ENCODE measurements around the gene TBL1X.
"Not testable (repeated sequence)": the region's sequence is repeated elsewhere in the genome, so short reads cannot be mapped to it uniquely, and the experiment has no call there.

Gene TBL1X

DNA sequence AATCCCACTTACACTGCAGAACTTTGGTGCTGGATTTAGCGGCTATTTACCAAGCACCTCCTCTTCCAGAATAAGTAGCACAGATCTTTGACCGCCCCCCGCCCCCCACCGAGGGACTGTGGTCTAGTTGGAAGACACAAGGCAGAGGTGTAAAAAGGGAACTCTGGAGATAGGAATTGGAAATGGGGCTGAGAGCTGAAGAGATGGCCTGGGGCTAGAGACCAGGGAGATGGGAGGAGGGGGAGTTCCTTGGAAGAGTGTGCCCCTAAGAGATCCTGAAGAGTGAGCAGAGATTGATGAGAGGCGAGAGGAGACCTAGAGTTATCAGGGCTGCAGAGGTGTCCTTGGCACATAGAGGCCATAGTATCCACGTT lies 55.3 kb downstream of the TBL1X start:
- no peaks in the 10 kb centered on the region for H3K36me3 ChIP-seq (replicated peaks)
- no peak overlapping the region for H3K4me3 ChIP-seq
- H3K9me3 ChIP-seq, result no peaks in the 10 kb centered on the region
- DNase-seq (ENCODE audit: low spot score in 2 of 2), result no peak
- no peaks in the 10 kb centered on the region for H3K27me3 ChIP-seq (ENCODE audit: low read depth)
- peaks cover 4% of the 10 kb centered on the region for H3K4me1 ChIP-seq
- in situ Hi-C loops (cut with MboI; ENCODE audit: low sequenced_read_pairs), result no loop called here

DNA sequence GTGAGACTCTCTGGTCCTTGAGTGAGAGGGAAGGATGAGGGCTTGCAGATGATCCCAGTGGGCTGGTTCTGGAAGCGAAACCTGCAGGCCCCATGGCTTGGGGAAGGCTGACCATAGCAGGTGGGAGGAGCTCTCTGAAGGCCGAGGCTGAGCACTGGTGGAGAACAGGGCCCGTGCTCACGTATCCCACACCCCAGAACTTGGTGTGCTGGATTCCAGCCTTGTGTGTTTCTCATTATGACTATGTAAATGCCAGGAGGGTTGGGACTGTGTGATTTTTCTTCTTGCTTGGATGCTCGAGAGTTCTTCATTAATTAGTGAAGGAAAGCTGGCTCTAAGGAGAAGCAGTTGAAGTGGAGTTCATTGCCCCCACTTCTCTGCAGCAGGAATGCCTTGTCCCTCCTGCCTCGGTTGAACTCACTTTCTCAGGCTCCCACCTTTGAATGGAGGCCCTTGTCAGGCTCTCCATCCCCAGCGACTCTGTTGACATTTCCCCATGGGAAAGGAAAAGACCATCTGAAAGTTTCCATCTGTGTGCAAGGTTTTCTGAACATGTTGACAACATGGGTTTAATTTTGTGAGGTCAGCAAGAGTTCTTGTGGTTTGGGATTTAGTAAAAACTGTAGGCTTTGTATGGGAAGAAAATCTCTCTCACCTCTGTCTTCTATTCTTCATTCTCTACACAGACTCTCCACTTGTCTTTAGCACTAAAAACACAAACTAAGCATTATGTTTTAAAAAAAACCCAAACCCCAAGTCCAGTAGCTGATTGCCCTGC lies 57.7 kb downstream of the TBL1X start:
- Histone ChIP-seq H3K36me3 (replicated peaks) (no peaks in the 10 kb centered on the region), H3K4me1 (peaks cover 23% of the 10 kb centered on the region), H3K9me3 (no peaks in the 10 kb centered on the region), H3K27me3 (ENCODE audit: low read depth) (no peaks in the 10 kb centered on the region), H3K4me3 (no peak overlapping the region)
- in situ Hi-C loops (cut with MboI; ENCODE audit: low sequenced_read_pairs), result no loop called here
- no peak for DNase-seq (ENCODE audit: low spot score in 2 of 2)

DNA sequence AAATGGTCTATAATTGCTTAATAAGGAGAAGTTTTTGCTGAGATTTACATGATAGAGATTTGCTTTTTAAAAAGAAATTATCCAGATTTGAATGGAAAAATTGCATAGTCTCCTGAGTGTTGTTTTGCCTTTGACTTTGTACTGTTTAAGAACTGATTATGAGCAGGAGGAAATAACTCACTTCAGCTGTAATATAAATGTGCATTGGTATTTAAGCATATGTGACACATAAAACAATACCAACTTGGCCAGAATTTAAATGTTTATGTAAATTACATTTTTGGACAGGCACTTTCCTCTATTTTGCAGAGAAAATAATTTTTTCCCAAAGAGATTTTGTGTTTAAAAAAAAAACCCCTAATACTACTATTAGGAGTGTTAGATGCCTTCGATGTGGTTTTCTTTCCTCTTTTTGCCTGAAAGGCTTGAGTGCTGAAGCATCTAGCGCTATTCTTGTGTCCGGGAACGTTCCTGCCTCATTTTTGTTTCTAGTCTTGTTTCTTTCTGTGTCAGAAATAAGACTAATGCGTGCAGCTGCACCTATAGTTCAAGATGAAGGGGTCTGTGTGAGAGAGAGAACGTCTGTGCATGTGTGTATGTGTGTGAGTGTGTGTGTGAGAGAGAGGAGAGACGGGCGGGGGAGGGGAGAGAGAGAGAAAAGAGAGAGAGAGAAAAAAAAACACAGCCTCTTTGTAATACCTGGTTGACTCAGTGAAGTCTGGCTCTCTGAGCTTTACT lies 60.8 kb downstream of the TBL1X start:
- in situ Hi-C loops (cut with MboI; ENCODE audit: low sequenced_read_pairs), result no loop called here
- no peaks in the 10 kb centered on the region for H3K9me3 ChIP-seq
- peak in 1 of 2 experiments; percentile 53 for DNase-seq (ENCODE audit: low spot score in 2 of 2)
- H3K36me3 ChIP-seq (replicated peaks), result no peaks in the 10 kb centered on the region
- H3K4me3 ChIP-seq, result no peak overlapping the region
- H3K4me1 ChIP-seq, result peaks cover 51% of the 10 kb centered on the region
- H3K27me3 ChIP-seq (ENCODE audit: low read depth), result no peaks in the 10 kb centered on the region

DNA sequence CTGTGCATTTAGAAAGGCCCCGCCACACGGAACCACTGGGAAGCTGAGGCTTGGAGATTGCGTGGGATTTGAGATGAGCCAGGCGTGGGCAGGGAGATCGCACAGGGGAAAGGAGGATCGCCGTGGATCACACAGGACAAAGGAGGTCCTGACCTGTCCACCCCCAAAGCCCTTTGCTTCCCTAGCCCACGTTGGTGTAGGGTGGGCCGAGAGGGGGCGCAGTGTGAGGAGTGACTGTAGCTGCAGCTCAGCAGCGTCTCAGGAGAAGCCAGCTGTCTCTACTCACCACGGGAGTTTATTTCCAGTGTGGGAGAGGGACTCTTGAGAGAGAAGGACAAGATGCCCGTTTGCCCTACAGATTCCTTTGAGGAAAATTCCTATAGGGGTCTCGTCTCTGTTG lies 62.1 kb downstream of the TBL1X start:
- no peaks in the 10 kb centered on the region for H3K27me3 ChIP-seq (ENCODE audit: low read depth)
- in situ Hi-C loops (cut with MboI; ENCODE audit: low sequenced_read_pairs), result no loop called here
- no peaks in the 10 kb centered on the region for H3K9me3 ChIP-seq
- peaks cover 55% of the 10 kb centered on the region for H3K4me1 ChIP-seq
- H3K4me3 ChIP-seq, result no peak overlapping the region
- no peak for DNase-seq (ENCODE audit: low spot score in 2 of 2)
- H3K36me3 ChIP-seq (replicated peaks), result no peaks in the 10 kb centered on the region

DNA sequence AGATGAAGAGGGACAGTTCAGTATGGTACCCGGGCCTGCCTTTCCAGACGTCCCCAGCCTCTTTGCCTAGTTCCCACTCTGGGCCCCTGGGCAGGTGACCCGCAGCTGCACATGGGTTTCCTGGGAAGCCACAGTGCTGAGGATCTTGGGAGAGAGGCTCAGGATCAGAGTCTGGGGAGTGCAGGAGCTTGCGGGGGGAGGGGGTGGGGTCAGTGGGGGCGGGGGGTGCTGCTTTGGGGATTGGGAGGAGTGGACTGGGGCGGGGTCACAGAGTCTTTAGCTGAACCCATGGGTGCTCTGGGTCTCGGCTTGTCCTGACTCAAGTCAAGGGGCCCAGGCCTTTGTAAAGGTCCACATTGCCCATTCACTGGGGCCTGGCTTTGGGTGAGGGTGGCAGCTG lies 63.6 kb downstream of the TBL1X start:
- H3K9me3 ChIP-seq, result no peaks in the 10 kb centered on the region
- peak in 1 of 2 experiments; percentile 51 for DNase-seq (ENCODE audit: low spot score in 2 of 2)
- H3K36me3 ChIP-seq (replicated peaks), result no peaks in the 10 kb centered on the region
- in situ Hi-C loops (cut with MboI; ENCODE audit: low sequenced_read_pairs), result no loop called here
- H3K27me3 ChIP-seq (ENCODE audit: low read depth), result no peaks in the 10 kb centered on the region
- H3K4me3 ChIP-seq, result no peak overlapping the region
- peaks cover 58% of the 10 kb centered on the region for H3K4me1 ChIP-seq

DNA sequence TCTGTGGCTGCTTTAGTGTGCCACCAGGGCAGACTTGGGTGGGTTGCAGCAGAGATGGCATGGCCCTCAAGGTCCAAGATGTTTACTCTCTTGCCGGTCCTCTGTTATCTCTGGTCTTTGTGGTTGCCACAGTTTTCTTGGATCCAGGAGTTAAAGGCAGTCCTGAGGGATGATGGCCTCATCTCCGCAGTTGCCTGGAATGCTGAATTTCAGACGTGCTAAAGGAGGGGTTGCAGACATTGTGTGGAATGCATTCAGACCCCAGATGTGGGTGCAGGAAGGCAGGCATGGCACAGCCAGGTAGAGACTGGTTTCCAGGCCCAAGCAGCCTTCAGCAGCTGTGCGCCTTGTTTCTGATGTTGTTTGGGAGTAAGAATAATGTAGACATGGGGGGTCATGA lies 64.4 kb downstream of the TBL1X start:
- no peaks in the 10 kb centered on the region for H3K27me3 ChIP-seq (ENCODE audit: low read depth)
- H3K4me3 ChIP-seq, result no peak overlapping the region
- no peak for DNase-seq (ENCODE audit: low spot score in 2 of 2)
- in situ Hi-C loops (cut with MboI; ENCODE audit: low sequenced_read_pairs), result no loop called here
- H3K9me3 ChIP-seq, result no peaks in the 10 kb centered on the region
- no peaks in the 10 kb centered on the region for H3K36me3 ChIP-seq (replicated peaks)
- peaks cover 63% of the 10 kb centered on the region for H3K4me1 ChIP-seq

DNA sequence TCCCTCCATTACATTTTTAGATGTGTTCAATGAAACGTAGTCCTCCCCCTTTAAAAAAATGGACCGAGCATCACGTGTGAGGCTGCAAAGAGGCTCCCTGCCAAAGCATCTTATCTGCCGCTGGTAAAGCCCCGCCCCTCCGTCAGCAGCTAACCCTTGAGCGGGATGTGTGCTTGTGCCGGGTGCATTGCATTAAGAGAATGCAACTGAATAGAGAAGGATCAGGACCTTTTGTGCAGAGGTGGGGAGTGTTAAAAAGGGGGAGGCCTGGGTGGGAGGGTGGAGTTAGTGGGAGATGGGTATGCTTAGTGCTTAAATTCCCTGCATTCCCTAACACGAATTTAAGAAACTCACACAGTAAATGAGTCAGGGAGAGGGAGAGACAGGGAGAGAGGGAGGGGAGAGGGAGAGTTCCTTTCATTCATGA lies 66.0 kb downstream of the TBL1X start:
- H3K36me3 ChIP-seq (replicated peaks), result no peaks in the 10 kb centered on the region
- H3K4me1 ChIP-seq, result peaks cover 61% of the 10 kb centered on the region
- H3K27me3 ChIP-seq (ENCODE audit: low read depth), result no peaks in the 10 kb centered on the region
- H3K4me3 ChIP-seq, result no peak overlapping the region
- peak; percentile 94 to 95 for DNase-seq (ENCODE audit: low spot score in 2 of 2)
- no peaks in the 10 kb centered on the region for H3K9me3 ChIP-seq
- in situ Hi-C loops (cut with MboI; ENCODE audit: low sequenced_read_pairs), result no loop called here

DNA sequence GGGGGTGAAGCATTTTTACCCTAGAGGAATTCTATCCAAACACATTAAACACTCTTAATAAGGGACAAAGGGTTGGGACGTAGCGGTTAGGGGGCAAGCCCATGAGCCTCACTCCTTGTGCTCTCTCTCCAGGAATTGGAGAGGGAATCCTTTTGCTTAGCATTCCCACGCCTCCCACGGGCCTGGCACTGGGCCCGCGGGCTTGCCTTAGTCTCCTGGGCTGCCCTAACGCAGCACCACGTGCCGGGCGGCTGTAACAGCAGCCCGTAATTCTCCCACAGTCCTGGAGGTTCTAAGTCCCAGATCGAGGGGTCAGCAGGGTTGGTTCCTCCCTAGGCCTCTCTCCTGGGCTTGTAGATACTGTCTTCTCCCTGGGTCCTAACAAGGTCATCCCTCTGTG lies 67.5 kb downstream of the TBL1X start:
- Histone ChIP-seq H3K27me3 (ENCODE audit: low read depth) (no peaks in the 10 kb centered on the region), H3K9me3 (no peaks in the 10 kb centered on the region), H3K36me3 (replicated peaks) (peaks cover 3% of the 10 kb centered on the region), H3K4me1 (peaks cover 50% of the 10 kb centered on the region), H3K4me3 (no peak overlapping the region)
- DNase-seq (ENCODE audit: low spot score in 2 of 2), result no peak
- in situ Hi-C loops (cut with MboI; ENCODE audit: low sequenced_read_pairs), result no loop called here

DNA sequence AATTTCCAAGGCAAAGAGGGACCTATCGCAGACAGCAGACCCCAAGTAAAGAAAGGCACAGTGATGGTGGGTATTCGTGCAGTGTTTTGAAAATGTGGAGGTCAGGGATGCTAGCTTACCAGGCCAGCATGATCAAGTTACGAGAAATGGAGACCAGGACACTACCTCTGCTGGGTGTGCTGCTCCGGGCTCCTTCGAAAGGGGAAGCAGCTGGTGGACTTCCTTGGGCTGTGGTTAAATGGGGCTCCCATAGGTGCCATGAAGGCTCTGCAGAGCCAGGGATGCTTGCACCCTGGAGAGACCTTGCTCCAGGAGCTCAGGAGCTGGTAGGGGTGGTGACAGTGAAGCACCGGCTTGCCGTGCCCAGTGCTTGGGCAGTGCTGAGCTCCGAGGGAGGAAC lies 68.8 kb downstream of the TBL1X start:
- Histone ChIP-seq H3K27me3 (ENCODE audit: low read depth) (no peaks in the 10 kb centered on the region), H3K36me3 (replicated peaks) (peaks cover 6% of the 10 kb centered on the region), H3K9me3 (no peaks in the 10 kb centered on the region), H3K4me1 (peaks cover 45% of the 10 kb centered on the region), H3K4me3 (no peak overlapping the region)
- in situ Hi-C loops (cut with MboI; ENCODE audit: low sequenced_read_pairs), result no loop called here
- no peak for DNase-seq (ENCODE audit: low spot score in 2 of 2)

DNA sequence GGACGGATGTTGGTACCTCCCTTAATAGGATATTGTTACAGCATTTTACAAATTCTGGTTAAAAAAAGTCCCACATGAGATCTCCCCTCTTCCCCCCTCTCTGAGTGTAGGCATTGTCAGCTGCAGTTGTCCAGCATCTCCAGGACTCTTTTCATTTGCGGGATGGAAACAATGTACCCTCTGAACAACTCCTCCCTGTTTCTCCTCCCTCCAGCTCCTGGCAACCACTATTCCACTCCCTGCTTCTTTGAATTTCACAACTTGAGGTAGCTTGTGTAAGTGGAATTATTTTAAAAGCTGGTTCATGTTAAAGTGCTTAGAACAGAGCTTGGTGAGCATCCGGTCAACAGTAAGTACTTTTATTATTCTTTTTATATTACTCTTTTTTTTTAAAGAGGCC lies 69.8 kb downstream of the TBL1X start:
- Histone ChIP-seq H3K36me3 (replicated peaks) (peaks cover 6% of the 10 kb centered on the region), H3K4me3 (no peak overlapping the region), H3K9me3 (no peaks in the 10 kb centered on the region), H3K27me3 (ENCODE audit: low read depth) (no peaks in the 10 kb centered on the region), H3K4me1 (peaks cover 38% of the 10 kb centered on the region)
- peak in 1 of 2 experiments; percentile 28 for DNase-seq (ENCODE audit: low spot score in 2 of 2)
- in situ Hi-C loops (cut with MboI; ENCODE audit: low sequenced_read_pairs), result no loop called here

DNA sequence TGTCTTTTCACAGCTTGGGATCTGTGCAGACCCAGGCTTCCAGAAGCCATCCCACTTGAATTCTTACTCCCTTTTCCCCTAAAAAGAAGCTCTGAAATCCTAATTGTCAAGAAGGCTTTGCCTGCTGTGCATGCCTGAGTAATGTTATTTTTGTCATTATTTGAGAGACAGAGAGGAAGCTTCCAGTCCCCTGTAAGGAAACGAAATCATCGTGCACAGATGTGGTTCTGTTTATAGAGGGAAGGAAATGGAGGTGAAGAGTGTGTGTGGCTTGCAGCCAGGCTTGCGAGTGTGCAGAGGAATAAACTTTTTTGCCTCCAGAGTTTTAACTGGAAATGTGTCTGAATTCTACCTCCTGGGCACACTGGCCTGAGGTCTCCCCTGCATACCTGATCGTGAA lies 70.2 kb downstream of the TBL1X start:
- DNase-seq (ENCODE audit: low spot score in 2 of 2), result no peak
- Histone ChIP-seq H3K36me3 (replicated peaks) (peaks cover 6% of the 10 kb centered on the region), H3K4me1 (peaks cover 34% of the 10 kb centered on the region), H3K9me3 (no peaks in the 10 kb centered on the region), H3K4me3 (no peak overlapping the region), H3K27me3 (ENCODE audit: low read depth) (no peaks in the 10 kb centered on the region)
- in situ Hi-C loops (cut with MboI; ENCODE audit: low sequenced_read_pairs), result no loop called here

DNA sequence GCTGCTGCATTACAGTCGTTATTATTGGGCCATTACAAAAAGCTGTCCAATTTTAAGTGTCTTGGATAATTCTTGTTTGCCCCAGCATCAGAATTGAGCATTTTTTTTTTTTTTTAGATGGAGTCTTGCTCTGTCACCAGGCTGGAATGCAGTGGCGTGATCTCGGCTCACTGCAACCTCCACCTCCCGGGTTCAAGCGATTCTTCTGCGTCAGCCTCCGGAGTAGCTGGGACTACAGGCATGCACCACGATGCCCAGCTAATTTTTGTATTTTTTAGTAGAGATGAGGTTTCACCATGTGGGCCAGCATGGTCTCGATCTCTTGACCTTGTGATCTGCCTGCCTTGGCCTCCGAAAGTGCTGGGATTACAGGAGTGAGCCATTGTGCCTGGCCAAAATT lies 71.3 kb downstream of the TBL1X start:
- H3K36me3 ChIP-seq (replicated peaks); DNase-seq (ENCODE audit: low spot score in 2 of 2); H3K9me3 ChIP-seq; H3K4me3 ChIP-seq; H3K27me3 ChIP-seq (ENCODE audit: low read depth); in situ Hi-C loops (cut with MboI; ENCODE audit: low sequenced_read_pairs): not testable (repeated sequence)
- peaks cover 27% of the 10 kb centered on the region for H3K4me1 ChIP-seq

DNA sequence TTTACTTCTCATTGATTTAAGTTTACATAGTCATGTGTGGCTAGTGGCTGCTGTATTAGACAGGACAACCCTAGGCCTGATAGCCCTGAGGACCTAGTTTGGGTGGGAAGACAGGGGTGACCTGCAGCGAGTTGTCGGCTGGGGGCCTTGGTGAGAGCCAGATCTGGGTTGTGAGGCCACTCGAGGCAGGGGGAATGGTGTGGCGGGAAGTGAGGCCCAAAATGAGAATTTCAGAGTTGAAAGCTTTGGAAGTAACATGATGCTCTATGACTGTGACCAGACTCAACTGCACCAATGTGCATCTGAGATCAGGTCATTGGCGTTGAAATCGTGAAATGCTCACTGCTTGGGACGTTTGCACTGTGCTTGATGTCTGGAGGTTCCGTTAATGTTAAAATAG lies 72.9 kb downstream of the TBL1X start:
- no peak overlapping the region for H3K4me3 ChIP-seq
- peaks cover 21% of the 10 kb centered on the region for H3K4me1 ChIP-seq
- no peak for DNase-seq (ENCODE audit: low spot score in 2 of 2)
- no peaks in the 10 kb centered on the region for H3K27me3 ChIP-seq (ENCODE audit: low read depth)
- in situ Hi-C loops (cut with MboI; ENCODE audit: low sequenced_read_pairs), result no loop called here
- H3K36me3 ChIP-seq (replicated peaks), result peaks cover 6% of the 10 kb centered on the region
- no peaks in the 10 kb centered on the region for H3K9me3 ChIP-seq

DNA sequence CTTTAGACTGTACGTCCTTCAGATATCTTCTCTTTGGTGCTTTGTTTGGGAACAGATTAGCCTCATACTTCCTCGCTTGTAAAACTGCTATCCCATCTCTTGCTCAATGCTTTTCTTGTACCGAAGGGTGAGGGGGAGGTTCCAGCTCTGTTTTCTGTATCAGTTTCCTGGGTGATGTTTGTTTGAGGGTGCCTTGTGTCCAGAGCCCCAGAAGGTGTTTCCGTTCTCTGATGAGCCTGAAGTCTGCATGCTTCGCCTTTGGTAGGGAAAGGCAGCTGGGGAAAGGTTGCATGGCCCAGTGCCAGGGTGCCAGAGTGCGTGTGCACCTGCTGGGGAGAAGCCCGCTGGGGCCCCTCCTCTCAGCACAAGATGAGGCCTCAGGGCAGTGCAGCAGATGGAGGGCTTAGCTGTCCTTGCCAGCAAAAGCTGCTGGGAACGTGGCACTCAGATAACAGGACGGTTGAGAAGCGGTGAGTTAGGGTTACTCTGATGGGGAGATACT lies 73.7 kb downstream of the TBL1X start:
- Histone ChIP-seq H3K9me3 (no peaks in the 10 kb centered on the region), H3K4me1 (peaks cover 21% of the 10 kb centered on the region), H3K27me3 (ENCODE audit: low read depth) (no peaks in the 10 kb centered on the region), H3K36me3 (replicated peaks) (peaks cover 6% of the 10 kb centered on the region), H3K4me3 (no peak overlapping the region)
- in situ Hi-C loops (cut with MboI; ENCODE audit: low sequenced_read_pairs), result no loop called here
- DNase-seq (ENCODE audit: low spot score in 2 of 2), result peak in 1 of 2 experiments; percentile 33

Measured in HAP-1 (cell line).